KMS-11 (cell line): ENCODE data around the gene ANKRD55.
"Not testable (repeated sequence)": the region's sequence is repeated elsewhere in the genome, so short reads cannot be mapped to it uniquely, and the experiment has no call there.

ENCODE experiments used
- H2AFZ ChIP-seq: fragments of 200-600 bp; sonication (generic); 2 replicates; pipeline ENCODE4 v1.6.1; 2016; ENCODE audit warnings: antibody characterized with exemption, mixed run types, low read depth
- H3K27ac ChIP-seq: fragments of 200-600 bp; sonication (generic); 2 replicates; pipeline ENCODE4 v1.6.1; 2016; ENCODE audit warnings: mild to moderate bottlenecking, mixed run types
- H3K27me3 ChIP-seq: fragments of 200-600 bp; sonication (generic); 2 replicates; pipeline ENCODE4 v1.6.1; 2017; ENCODE audit warnings: mild to moderate bottlenecking, low read depth, mixed run types, moderate library complexity; ENCODE audit not compliant: insufficient read depth
- H3K36me3 ChIP-seq: fragments of 200-600 bp; sonication (generic); 2 replicates; pipeline ENCODE4 v1.6.1; 2017; ENCODE audit warnings: mild to moderate bottlenecking, mixed run types; ENCODE audit not compliant: insufficient read depth
- H3K4me1 ChIP-seq: fragments of 200-600 bp; sonication (generic); 2 replicates; pipeline ENCODE4 v1.6.1; 2016; ENCODE audit warnings: mild to moderate bottlenecking, low read depth, mixed run types; ENCODE audit not compliant: poor library complexity, severe bottlenecking
- H3K4me2 ChIP-seq: fragments of 200-600 bp; sonication (generic); 2 replicates; pipeline ENCODE4 v1.7.0; 2016; ENCODE audit warnings: mild to moderate bottlenecking, mixed run types
- H3K4me3 ChIP-seq: fragments of 200-600 bp; sonication (generic); IDR thresholded peaks from 2 replicates; pipeline ENCODE4 v1.6.1; 2017; ENCODE audit warnings: low read depth, low read length, mixed read lengths; ENCODE audit not compliant: insufficient read depth
- H3K79me2 ChIP-seq: fragments of 200-600 bp; sonication (generic); 2 replicates; pipeline ENCODE4 v1.6.1; 2016; ENCODE audit warnings: low read depth, mixed run types; ENCODE audit not compliant: insufficient read depth
- H3K9ac ChIP-seq: fragments of 200-600 bp; sonication (generic); 2 replicates; pipeline ENCODE4 v1.6.1; 2016; ENCODE audit warnings: mild to moderate bottlenecking, mixed run types
- H4K20me1 ChIP-seq: fragments of 200-600 bp; sonication (generic); 2 replicates; pipeline ENCODE4 v1.6.1; 2016; ENCODE audit warnings: mild to moderate bottlenecking, mixed run types; ENCODE audit not compliant: insufficient read depth
- CTCF ChIP-seq: fragments of 200-600 bp; sonication (generic); conservative IDR thresholded peaks from 2 replicates; pipeline ENCODE4 v1.6.1; 2017; ENCODE audit warnings: low read depth, mild to moderate bottlenecking, antibody characterized with exemption, low read length, moderate library complexity, mixed read lengths

ANKRD55 gene

GRCh38 chr5:56230576-56230975, 2.6 kb downstream of the ANKRD55 start:
- Histone ChIP-seq H4K20me1 (no peaks in the 10 kb centered on the region), H3K79me2 (no peaks in the 10 kb centered on the region), H2AFZ (no peak overlapping the region), H3K4me3 (no peak overlapping the region), H3K4me1 (no peaks in the 10 kb centered on the region), H3K27ac (no peak overlapping the region), H3K27me3 (no peaks in the 10 kb centered on the region), H3K9ac (no peak overlapping the region), H3K36me3 (no peaks in the 10 kb centered on the region), H3K4me2 (no peak overlapping the region)
- TF ChIP-seq CTCF = no peak

DNA sequence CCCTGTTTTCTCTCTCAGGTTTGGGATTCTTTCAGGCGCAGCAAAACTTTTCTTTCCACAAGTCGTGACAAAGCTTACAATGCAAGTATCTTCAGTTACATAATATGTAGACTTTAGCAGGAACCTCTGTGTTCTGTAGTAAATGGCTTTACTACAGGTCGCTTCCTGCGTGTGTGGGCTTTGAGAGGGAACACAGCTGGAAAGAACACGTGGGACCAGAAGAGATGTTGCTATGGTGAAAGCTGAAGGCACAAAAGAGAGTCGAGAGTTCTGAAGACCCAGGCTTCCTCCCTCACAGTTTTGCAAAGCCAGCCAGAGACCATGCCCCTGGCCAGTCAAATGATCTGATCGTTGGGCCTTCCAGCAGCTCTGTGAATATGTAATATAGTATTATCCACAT, 4.0 kb downstream of the ANKRD55 start:
- no peak overlapping the region for H2AFZ ChIP-seq
- no peak for TF ChIP-seq CTCF
- H3K27me3 ChIP-seq = no peaks in the 10 kb centered on the region
- no peaks in the 10 kb centered on the region for H4K20me1 ChIP-seq
- H3K4me1 ChIP-seq = no peaks in the 10 kb centered on the region
- no peak overlapping the region for H3K9ac ChIP-seq
- no peaks in the 10 kb centered on the region for H3K36me3 ChIP-seq
- H3K79me2 ChIP-seq = no peaks in the 10 kb centered on the region
- no peak overlapping the region for H3K27ac ChIP-seq
- no peak overlapping the region for H3K4me2 ChIP-seq
- no peak overlapping the region for H3K4me3 ChIP-seq

- Histone ChIP-seq H3K4me2 (no peak overlapping the region), H3K27ac (no peak overlapping the region), H3K27me3 (no peaks in the 10 kb centered on the region), H3K9ac (no peak overlapping the region), H3K4me3 (no peak overlapping the region), H3K79me2 (no peaks in the 10 kb centered on the region), H3K4me1 (no peaks in the 10 kb centered on the region), H2AFZ (no peak overlapping the region), H4K20me1 (no peaks in the 10 kb centered on the region), H3K36me3 (no peaks in the 10 kb centered on the region)
- TF ChIP-seq CTCF = no peak
These were observed 4.5 kb downstream of the ANKRD55 start for GRCh38 chr5:56228631-56229030.

- Histone ChIP-seq H3K4me1 (no peaks in the 10 kb centered on the region), H4K20me1 (no peaks in the 10 kb centered on the region), H3K27me3 (no peaks in the 10 kb centered on the region), H2AFZ (no peak overlapping the region), H3K4me2 (no peak overlapping the region), H3K36me3 (no peaks in the 10 kb centered on the region), H3K9ac (no peak overlapping the region), H3K79me2 (no peaks in the 10 kb centered on the region), H3K4me3 (no peak overlapping the region), H3K27ac (no peak overlapping the region)
- no peak for TF ChIP-seq CTCF
These were observed 5.4 kb downstream of the ANKRD55 start for GRCh38 chr5:56227691-56228090.

DNA sequence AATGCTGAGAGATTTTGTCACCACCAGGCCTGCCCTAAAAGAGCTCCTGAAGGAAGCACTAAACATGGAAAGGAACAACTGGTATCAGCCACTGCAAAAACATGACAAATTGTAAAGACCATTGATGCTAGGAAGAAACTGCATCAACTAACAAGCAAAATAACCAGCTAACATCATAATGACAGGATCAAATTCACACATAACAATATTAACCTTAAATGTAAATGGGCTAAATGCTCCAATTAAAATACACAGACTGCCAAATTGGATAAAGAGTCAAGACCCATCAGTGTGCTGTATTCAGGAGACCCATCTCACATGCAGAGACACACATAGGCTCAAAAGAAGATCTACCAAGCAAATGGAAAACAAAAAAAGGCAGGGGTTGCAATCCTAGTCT, 9.8 kb downstream of the ANKRD55 start:
- not testable (repeated sequence) for H2AFZ ChIP-seq

DNA sequence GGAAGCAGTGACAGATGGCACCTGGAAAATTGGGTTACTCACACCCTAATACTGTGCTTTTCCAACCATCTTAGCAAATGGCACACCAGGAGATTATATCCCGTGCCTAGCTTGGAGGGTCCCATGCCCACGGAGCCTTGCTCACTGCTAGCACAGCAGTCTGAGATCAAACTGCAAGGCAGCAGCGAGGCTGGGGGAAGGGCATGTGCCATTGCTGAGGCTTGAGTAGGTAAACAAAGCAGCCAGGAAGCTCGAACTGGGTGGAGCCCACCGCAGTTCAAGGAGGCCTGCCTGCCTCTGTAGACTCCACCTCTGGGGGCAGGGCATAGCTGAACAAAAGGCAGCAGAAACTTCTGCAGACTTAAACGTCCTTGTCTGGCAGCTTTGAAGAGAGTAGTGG, 11.5 kb downstream of the ANKRD55 start:
- H3K4me2 ChIP-seq, H2AFZ ChIP-seq, H3K36me3 ChIP-seq, H3K4me3 ChIP-seq, H3K27ac ChIP-seq, H3K4me1 ChIP-seq, H3K27me3 ChIP-seq, H3K79me2 ChIP-seq, H3K9ac ChIP-seq, H4K20me1 ChIP-seq: not testable (repeated sequence)

More for the DNA sequence above, 9.8 kb downstream of the ANKRD55 start:
- not testable (repeated sequence) for H3K4me3 ChIP-seq, H3K27me3 ChIP-seq, H3K4me2 ChIP-seq, H4K20me1 ChIP-seq, H3K36me3 ChIP-seq, H3K27ac ChIP-seq, H3K4me1 ChIP-seq, H3K79me2 ChIP-seq, H3K9ac ChIP-seq
